KMS-11 (cell line): Measurements from ENCODE around the gene NRCAM.
A peak's percentile ranks its signal among the peaks of the same experiment; 100 is the strongest.

Source experiments
- H2AFZ ChIP-seq: fragments of 200-600 bp; sonication (generic); 2 replicates; pipeline ENCODE4 v1.6.1; 2016; ENCODE audit warnings: antibody characterized with exemption, mixed run types, low read depth
- H3K27ac ChIP-seq: fragments of 200-600 bp; sonication (generic); 2 replicates; pipeline ENCODE4 v1.6.1; 2016; ENCODE audit warnings: mild to moderate bottlenecking, mixed run types
- H3K27me3 ChIP-seq: fragments of 200-600 bp; sonication (generic); 2 replicates; pipeline ENCODE4 v1.6.1; 2017; ENCODE audit warnings: mild to moderate bottlenecking, low read depth, mixed run types, moderate library complexity; ENCODE audit not compliant: insufficient read depth
- H3K36me3 ChIP-seq: fragments of 200-600 bp; sonication (generic); 2 replicates; pipeline ENCODE4 v1.6.1; 2017; ENCODE audit warnings: mild to moderate bottlenecking, mixed run types; ENCODE audit not compliant: insufficient read depth
- H3K4me1 ChIP-seq: fragments of 200-600 bp; sonication (generic); 2 replicates; pipeline ENCODE4 v1.6.1; 2016; ENCODE audit warnings: mild to moderate bottlenecking, low read depth, mixed run types; ENCODE audit not compliant: poor library complexity, severe bottlenecking
- H3K4me2 ChIP-seq: fragments of 200-600 bp; sonication (generic); 2 replicates; pipeline ENCODE4 v1.7.0; 2016; ENCODE audit warnings: mild to moderate bottlenecking, mixed run types
- H3K4me3 ChIP-seq: fragments of 200-600 bp; sonication (generic); IDR thresholded peaks from 2 replicates; pipeline ENCODE4 v1.6.1; 2017; ENCODE audit warnings: low read depth, low read length, mixed read lengths; ENCODE audit not compliant: insufficient read depth
- H3K79me2 ChIP-seq: fragments of 200-600 bp; sonication (generic); 2 replicates; pipeline ENCODE4 v1.6.1; 2016; ENCODE audit warnings: low read depth, mixed run types; ENCODE audit not compliant: insufficient read depth
- H3K9ac ChIP-seq: fragments of 200-600 bp; sonication (generic); 2 replicates; pipeline ENCODE4 v1.6.1; 2016; ENCODE audit warnings: mild to moderate bottlenecking, mixed run types
- H4K20me1 ChIP-seq: fragments of 200-600 bp; sonication (generic); 2 replicates; pipeline ENCODE4 v1.6.1; 2016; ENCODE audit warnings: mild to moderate bottlenecking, mixed run types; ENCODE audit not compliant: insufficient read depth
- TF ChIP-seq, protein P1 (sequence below): fragments of 200-600 bp; sonication (generic); conservative IDR thresholded peaks from 2 replicates; pipeline ENCODE4 v1.6.1; 2017; ENCODE audit warnings: low read depth, mild to moderate bottlenecking, antibody characterized with exemption, low read length, moderate library complexity, mixed read lengths

NRCAM gene

DNA sequence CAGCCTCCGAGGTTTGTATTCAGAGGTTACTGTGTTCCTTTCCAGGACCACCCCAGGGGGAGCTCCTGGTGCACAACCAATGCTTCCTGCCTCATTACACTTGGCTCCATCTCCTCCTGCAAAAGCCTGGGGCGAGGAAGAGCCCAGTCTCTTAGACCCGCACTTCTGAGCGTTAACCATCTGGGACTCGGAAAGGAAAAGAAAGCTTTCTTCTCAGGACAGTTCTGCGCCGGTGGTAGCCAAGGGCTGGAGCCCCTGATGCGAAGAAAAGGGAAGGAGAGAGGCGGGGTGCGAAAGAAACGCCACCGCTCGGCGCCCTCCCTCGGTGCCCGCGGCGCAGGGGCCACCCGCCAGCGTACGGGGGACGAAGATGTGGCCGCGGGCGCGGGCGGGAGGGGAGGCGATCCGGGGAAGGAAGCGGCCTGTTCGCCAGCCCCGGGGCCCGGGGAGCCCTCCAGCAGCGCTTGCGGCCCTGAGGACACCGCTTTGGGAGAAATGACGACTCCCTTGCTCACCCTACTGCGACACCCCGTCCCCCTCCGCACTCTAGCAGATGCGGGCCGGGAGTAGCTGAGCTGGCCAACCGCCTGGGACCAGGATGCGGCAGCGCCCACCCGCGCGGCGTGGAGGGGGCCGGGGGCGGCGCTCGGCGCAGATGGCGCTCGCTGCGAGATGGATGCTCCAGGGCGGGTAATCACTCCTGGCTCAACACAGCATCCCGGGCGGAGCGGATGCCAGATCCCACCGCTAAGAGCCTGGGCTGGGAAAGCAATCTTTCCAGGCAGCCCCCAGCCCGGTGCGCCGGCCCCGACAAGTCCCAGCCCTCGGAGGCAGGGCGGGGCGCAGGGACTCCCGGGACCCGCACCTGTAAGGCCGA, 1.3 kb downstream of the NRCAM start:
- peaks cover 41% of the 10 kb centered on the region for H3K4me1 ChIP-seq
- H2AFZ ChIP-seq, result peak overlapping the region; percentile 80
- peak overlapping the region; percentile 20 for H3K4me3 ChIP-seq
- peak overlapping the region; percentile 80 for H3K4me2 ChIP-seq
- peaks cover 53% of the 10 kb centered on the region; the same call in 1 of the 2 replicates for H3K79me2 ChIP-seq
- no peaks in the 10 kb centered on the region for H4K20me1 ChIP-seq
- TF ChIP-seq, protein P1, sequence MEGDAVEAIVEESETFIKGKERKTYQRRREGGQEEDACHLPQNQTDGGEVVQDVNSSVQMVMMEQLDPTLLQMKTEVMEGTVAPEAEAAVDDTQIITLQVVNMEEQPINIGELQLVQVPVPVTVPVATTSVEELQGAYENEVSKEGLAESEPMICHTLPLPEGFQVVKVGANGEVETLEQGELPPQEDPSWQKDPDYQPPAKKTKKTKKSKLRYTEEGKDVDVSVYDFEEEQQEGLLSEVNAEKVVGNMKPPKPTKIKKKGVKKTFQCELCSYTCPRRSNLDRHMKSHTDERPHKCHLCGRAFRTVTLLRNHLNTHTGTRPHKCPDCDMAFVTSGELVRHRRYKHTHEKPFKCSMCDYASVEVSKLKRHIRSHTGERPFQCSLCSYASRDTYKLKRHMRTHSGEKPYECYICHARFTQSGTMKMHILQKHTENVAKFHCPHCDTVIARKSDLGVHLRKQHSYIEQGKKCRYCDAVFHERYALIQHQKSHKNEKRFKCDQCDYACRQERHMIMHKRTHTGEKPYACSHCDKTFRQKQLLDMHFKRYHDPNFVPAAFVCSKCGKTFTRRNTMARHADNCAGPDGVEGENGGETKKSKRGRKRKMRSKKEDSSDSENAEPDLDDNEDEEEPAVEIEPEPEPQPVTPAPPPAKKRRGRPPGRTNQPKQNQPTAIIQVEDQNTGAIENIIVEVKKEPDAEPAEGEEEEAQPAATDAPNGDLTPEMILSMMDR, result peak; percentile 31; the same call in 1 of the 2 replicates
- no peaks in the 10 kb centered on the region for H3K36me3 ChIP-seq
- peak overlapping the region; percentile 15 for H3K27ac ChIP-seq
- peak overlapping the region; percentile 48 for H3K9ac ChIP-seq
- H3K27me3 ChIP-seq, result no peaks in the 10 kb centered on the region

DNA sequence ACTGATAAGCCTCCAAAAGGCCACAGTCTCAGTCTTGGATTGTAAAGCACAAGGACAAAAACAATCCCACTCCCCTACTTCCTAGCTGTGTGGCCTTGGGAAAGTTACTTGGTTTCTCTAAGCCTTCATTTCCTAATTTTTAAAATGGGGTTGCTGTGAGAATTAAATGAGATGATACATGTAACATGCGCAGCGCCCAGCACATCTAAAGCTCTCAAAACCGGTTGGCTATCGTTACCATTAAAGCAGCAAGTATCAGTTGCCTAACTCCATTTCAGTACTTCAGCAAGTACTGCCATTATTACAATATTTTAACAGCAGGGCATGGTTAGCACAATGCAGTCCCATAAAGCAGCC, 1.9 kb downstream of the NRCAM start:
- H3K27me3 ChIP-seq, result no peaks in the 10 kb centered on the region
- peaks cover 57% of the 10 kb centered on the region; the same call in 1 of the 2 replicates for H3K79me2 ChIP-seq
- H3K4me3 ChIP-seq, result peak overlapping the region; percentile 20
- H3K36me3 ChIP-seq, result no peaks in the 10 kb centered on the region
- peak overlapping the region; percentile 15 for H3K27ac ChIP-seq
- no peaks in the 10 kb centered on the region for H4K20me1 ChIP-seq
- H3K4me2 ChIP-seq, result peak overlapping the region; percentile 80
- TF ChIP-seq, protein P1, result no peak
- H2AFZ ChIP-seq, result peak overlapping the region; percentile 80
- H3K4me1 ChIP-seq, result peaks cover 35% of the 10 kb centered on the region
- peak overlapping the region; percentile 48 for H3K9ac ChIP-seq

DNA sequence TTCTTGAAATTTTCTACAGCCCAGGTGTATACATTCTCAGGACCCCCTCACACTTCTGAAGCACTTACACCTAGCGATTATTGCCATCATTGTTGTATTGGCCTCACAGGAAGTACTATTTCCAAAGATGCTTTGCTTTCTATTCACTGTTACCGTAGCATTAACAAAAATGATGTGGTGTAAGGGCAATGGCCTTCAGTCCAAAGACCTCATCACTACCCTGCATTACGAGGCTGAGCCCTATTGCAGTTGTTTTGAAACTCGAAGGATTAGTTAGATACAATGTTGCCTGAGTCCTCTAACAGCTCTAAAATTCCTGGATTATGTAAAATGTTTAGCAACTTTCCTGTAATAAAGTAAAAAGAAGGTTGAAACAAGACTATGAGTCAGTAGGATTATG, 2.9 kb downstream of the NRCAM start:
- Histone ChIP-seq H3K4me2 (peak overlapping the region; percentile 80; the same call in 1 of the 2 replicates), H3K36me3 (no peaks in the 10 kb centered on the region), H3K27ac (no peak overlapping the region), H3K27me3 (no peaks in the 10 kb centered on the region), H3K4me1 (peaks cover 34% of the 10 kb centered on the region), H4K20me1 (no peaks in the 10 kb centered on the region), H3K9ac (no peak overlapping the region), H2AFZ (no peak overlapping the region), H3K4me3 (no peak overlapping the region), H3K79me2 (peaks cover 66% of the 10 kb centered on the region; the same call in 1 of the 2 replicates)
- TF ChIP-seq, protein P1, result no peak

DNA sequence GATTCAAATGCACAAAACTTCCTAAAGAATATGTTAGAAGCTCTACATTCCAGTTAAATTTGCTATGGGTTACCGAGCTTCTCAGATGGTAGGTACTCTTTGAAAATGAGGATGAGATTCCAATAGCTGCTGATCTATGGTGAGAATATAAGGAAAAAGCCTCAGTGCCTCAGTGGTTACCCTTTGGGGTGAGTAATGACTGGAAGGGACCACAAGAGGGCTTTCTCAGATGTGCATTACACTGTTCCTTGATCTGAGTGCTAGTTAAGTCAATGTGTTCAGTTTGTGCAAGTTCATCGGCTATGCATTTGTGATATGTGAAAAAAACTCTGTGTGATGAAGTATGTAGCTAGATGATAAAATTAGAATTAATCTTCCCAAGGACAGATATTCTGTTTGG, 3.5 kb downstream of the NRCAM start:
- no peaks in the 10 kb centered on the region for H3K36me3 ChIP-seq
- H4K20me1 ChIP-seq, result no peaks in the 10 kb centered on the region
- H3K9ac ChIP-seq, result no peak overlapping the region
- no peak overlapping the region; the same call in 1 of the 2 replicates for H3K4me2 ChIP-seq
- TF ChIP-seq, protein P1, result peak; percentile 78
- H3K79me2 ChIP-seq, result peaks cover 73% of the 10 kb centered on the region; the same call in 1 of the 2 replicates
- H3K27ac ChIP-seq, result no peak overlapping the region
- no peak overlapping the region for H2AFZ ChIP-seq
- H3K27me3 ChIP-seq, result no peaks in the 10 kb centered on the region
- no peak overlapping the region for H3K4me3 ChIP-seq
- H3K4me1 ChIP-seq, result peaks cover 34% of the 10 kb centered on the region
